LNCaP clone FGC (cell line): ENCODE results near the gene SRBD1.

Experiments
- DNase-seq: peaks from one replicate; pipeline ENCODE4 v3.0.0-alpha.2; 2011; ENCODE audit warnings: low read depth
- H3K4me3 ChIP-seq: 2 replicates; pipeline ENCODE4 v1.5.1; 2011; ENCODE audit warnings: mild to moderate bottlenecking, low read depth, low read length, control low read depth
- CTCF ChIP-seq: IDR thresholded peaks from 2 replicates; pipeline ENCODE4 v1.5.1; 2012; ENCODE audit warnings: mild to moderate bottlenecking; ENCODE audit not compliant: control insufficient read depth, insufficient read depth; ENCODE audit errors: extremely low read depth

SRBD1 gene

GRCh38 chr2:45443012-45443411 is 168.1 kb downstream of the SRBD1 start:
- no peak for TF ChIP-seq CTCF
- no peak for DNase-seq
- no peak overlapping the region for H3K4me3 ChIP-seq

- DNase-seq = no peak
- TF ChIP-seq CTCF = no peak
- no peak overlapping the region for H3K4me3 ChIP-seq
Measured at GRCh38 chr2:45442026-45442425, 169.0 kb downstream of the SRBD1 start.

- no peak for TF ChIP-seq CTCF
- DNase-seq = no peak
- no peak overlapping the region for H3K4me3 ChIP-seq
Measured at GRCh38 chr2:45441571-45441970, 169.5 kb downstream of the SRBD1 start.

- no peak overlapping the region for H3K4me3 ChIP-seq
- DNase-seq = no peak
- no peak for TF ChIP-seq CTCF
Measured at GRCh38 chr2:45439788-45440773, 171.0 kb downstream of the SRBD1 start.

GRCh38 chr2:45438872-45439665 is 172.0 kb downstream of the SRBD1 start:
- TF ChIP-seq CTCF = no peak
- no peak overlapping the region for H3K4me3 ChIP-seq
- no peak for DNase-seq

- TF ChIP-seq CTCF = no peak
- H3K4me3 ChIP-seq = no peak overlapping the region
- no peak for DNase-seq
Measured at GRCh38 chr2:45436456-45436855, 174.6 kb downstream of the SRBD1 start.
